HT1080 (cell line): ENCODE measurements around the gene HEXD. TPM values are rescaled to one million over a fixed set of nuclear protein-coding genes. Genes with fewer than 3 reads are reported as not detected.

Experiments used
- DNase-seq: peaks from one replicate; pipeline ENCODE4 v3.0.0-alpha.2; 2015; ENCODE audit warnings: low read depth
- small RNA-seq: library from RNA; depleted of rRNA; stranded (forward); fragments of <200 nt; gene quantifications from one replicate; pipeline ENCODE3, GENCODE V24; 2014
- total RNA-seq: library from RNA; depleted of rRNA; stranded (reverse); fragments of >200 nt; shearing (Covaris generic); gene quantifications from 2 replicates; pipeline ENCODE4 v1.2.3, GENCODE V29; 2014; rRNA removed

The HEXD gene
- total RNA-seq, 1 experiment from 2014 or later, result 8.0 TPM

GRCh38 chr17:82486231-82487094 lies 68.3 kb downstream of the HEXD start:
- no peak for DNase-seq

GRCh38 chr17:82487910-82488309 lies 69.8 kb downstream of the HEXD start:
- no peak for DNase-seq

- DNase-seq, result no peak
These were observed 71.0 kb downstream of the HEXD start for GRCh38 chr17:82489117-82489516.

GRCh38 chr17:82489851-82490511 lies 71.8 kb downstream of the HEXD start:
- no peak for DNase-seq

- DNase-seq, result no peak
These were observed 72.5 kb downstream of the HEXD start for GRCh38 chr17:82490512-82491195.

- no peak for DNase-seq
These were observed 73.0 kb downstream of the HEXD start for GRCh38 chr17:82491196-82491530.

- no peak for DNase-seq
These were observed 73.4 kb downstream of the HEXD start for GRCh38 chr17:82491533-82491932.

Small RNAs within 50 kb of the gene (small RNA-seq; reads per million reads assigned to genes)
- gene RF00019, result not detected

Other genes with a start within 250 kb of the HEXD start
- gene CCDC57, start 205.5 kb upstream of the HEXD start, total RNA-seq, result 10.6 and 12.9 TPM in 2 replicates
- gene SLC16A3, start 189.3 kb upstream of the HEXD start, total RNA-seq, result 344 and 355 TPM in 2 replicates
- 34.0 and 58.5 TPM in 2 replicates for gene CSNK1D, start 144.6 kb upstream of the HEXD start, total RNA-seq
- gene CD7, start 100.7 kb upstream of the HEXD start, total RNA-seq, result not detected in 2 replicates
- gene SECTM1, start 84.6 kb upstream of the HEXD start, total RNA-seq, result 0.24 TPM in 1 of 2 replicates, not detected in the other
- 1.4 and 2.1 TPM in 2 replicates for gene TEX19, start 59.1 kb upstream of the HEXD start, total RNA-seq
- not detected in 2 replicates for gene UTS2R, start 46.6 kb upstream of the HEXD start, total RNA-seq
- gene OGFOD3, start 239 bp downstream of the HEXD start, total RNA-seq, result 40.8 and 45.3 TPM in 2 replicates
- gene CYBC1, start 32.4 kb downstream of the HEXD start, total RNA-seq, result 38.2 and 39.6 TPM in 2 replicates
- gene NARF, start 40.4 kb downstream of the HEXD start, total RNA-seq, result 34.3 and 35.8 TPM in 2 replicates
- gene FOXK2, start 101.4 kb downstream of the HEXD start, total RNA-seq, result 35.0 and 47.8 TPM in 2 replicates
- gene WDR45B, start 230.1 kb downstream of the HEXD start, total RNA-seq, result 89.2 and 102 TPM in 2 replicates